B cell (primary cell): Measurements from ENCODE around the gene P3R3URF. TPM values are rescaled to one million over a fixed set of nuclear protein-coding genes. Genes with fewer than 3 reads are reported as not detected.

ENCODE experiments used
- ATAC-seq: fragments of 200-7000 bp; cut with Tn5 transposase; one replicate; pipeline ENCODE4 v1.10.0; 2021; ENCODE audit warnings: low read depth, mild to moderate bottlenecking, moderate number of reproducible peaks, moderate library complexity
- CTCF ChIA-PET: fragments of 350-600 bp; sonication (Branson Sonifier 250); formaldehyde crosslinking; loops from one replicate; lab custom pipeline; 2021; ENCODE audit warnings: antibody characterized with exemption, inconsistent platforms; lab: Charles Lee
- POLR2A ChIA-PET: fragments of 350-600 bp; sonication (Branson Sonifier 250); formaldehyde crosslinking; loops from one replicate; lab custom pipeline; 2021; ENCODE audit warnings: antibody characterized with exemption; lab: Charles Lee
- DNase-seq: peaks from one replicate; pipeline ENCODE4 v3.0.0; 2013
- H2AFZ ChIP-seq: 2 replicates; pipeline ENCODE4 v1.6.1; 2012; ENCODE audit warnings: mild to moderate bottlenecking, low read depth, low read length; ENCODE audit not compliant: insufficient read depth, poor library complexity, severe bottlenecking
- H3K27ac ChIP-seq, 2 donors: 1 replicate in 1 of 2; 2 replicates in 1 of 2; pipeline ENCODE4 v1.5.1; 2012 to 2013; ENCODE audit warnings: low read length in 2 of 2, mild to moderate bottlenecking in 2 of 2, moderate library complexity in 1 of 2
- H3K27me3 ChIP-seq, 4 experiments: fragments of 200-600 bp in 1 of 4; sonication (generic) in 1 of 4; replicated peaks in 1 of 4; 1 replicate in 2 of 4; 2 replicates in 2 of 4; pipeline versions ENCODE4 v1.6.1 to v1.7.0; 2013 to 2016; ENCODE audit warnings: low read length in 3 of 4, mild to moderate bottlenecking in 2 of 4, mixed read lengths in 1 of 4, moderate library complexity in 1 of 4; ENCODE audit not compliant: insufficient read depth in 4 of 4, control insufficient read depth in 3 of 4; ENCODE audit errors: control extremely low read depth in 1 of 4
- H3K36me3 ChIP-seq, 2 experiments: replicated peaks in 1 of 2; 1 replicate in 1 of 2; 2 replicates in 1 of 2; pipeline versions ENCODE4 v1.6.1 to v1.7.1; 2013; ENCODE audit warnings: low read length in 1 of 2; ENCODE audit not compliant: insufficient read depth in 2 of 2, control insufficient read depth in 1 of 2; ENCODE audit errors: control extremely low read depth in 1 of 2, extremely low read depth in 1 of 2
- H3K4me1 ChIP-seq, 2 donors: fragments of 200-600 bp in 1 of 2; sonication (generic) in 1 of 2; 1 replicate in 1 of 2; 2 replicates in 1 of 2; pipeline versions ENCODE4 v1.5.1 to v1.6.1; 2013 to 2017; ENCODE audit warnings: low read length in 2 of 2; ENCODE audit not compliant: control insufficient read depth in 2 of 2, insufficient read depth in 2 of 2
- H3K4me2 ChIP-seq: replicated peaks from 2 replicates; pipeline ENCODE3; 2012; ENCODE audit warnings: mild to moderate bottlenecking, low read depth, low read length; ENCODE audit not compliant: poor library complexity, severe bottlenecking
- H3K4me3 ChIP-seq, 5 experiments: fragments of 200-600 bp in 1 of 5; sonication (generic) in 1 of 5; 1 replicate in 3 of 5; 2 replicates in 2 of 5; pipeline versions ENCODE4 v1.5.1 to v1.7.0; 2011 to 2016; ENCODE audit warnings: low read length in 4 of 5, mild to moderate bottlenecking in 4 of 5, low read depth in 2 of 5, control low read depth in 1 of 5, moderate library complexity in 1 of 5; ENCODE audit not compliant: insufficient read depth in 1 of 5; ENCODE audit errors: control extremely low read depth in 1 of 5, extremely low read depth in 1 of 5
- H3K79me2 ChIP-seq: fragments of 200-600 bp; sonication (generic); one replicate; pipeline ENCODE4 v1.6.0; 2016; ENCODE audit warnings: low read length; ENCODE audit not compliant: control insufficient read depth, insufficient read depth
- H3K9ac ChIP-seq: fragments of 200-600 bp; sonication (generic); 2 replicates; pipeline ENCODE4 v1.6.1; 2017; ENCODE audit warnings: mild to moderate bottlenecking, low read length, moderate library complexity
- H3K9me3 ChIP-seq, 3 donors: one replicate each; pipeline versions ENCODE4 v1.6.1 to v1.7.1; 2013; ENCODE audit warnings: low read length in 2 of 3; ENCODE audit not compliant: control insufficient read depth in 2 of 3, insufficient read depth in 1 of 3; ENCODE audit errors: control extremely low read depth in 1 of 3
- H4K20me1 ChIP-seq: 2 replicates; pipeline ENCODE4 v1.6.0; 2012; ENCODE audit warnings: mild to moderate bottlenecking, low read length; ENCODE audit not compliant: insufficient read depth, control insufficient read depth, poor library complexity, severe bottlenecking
- H3K27ac Mint-ChIP-seq: one replicate; pipeline ENCODE4 v1.8.0; 2021; ENCODE audit warnings: mixed read lengths
- H3K27me3 Mint-ChIP-seq: one replicate; pipeline ENCODE4 v1.8.0; 2021; ENCODE audit warnings: mixed read lengths
- H3K4me1 Mint-ChIP-seq: one replicate; pipeline ENCODE4 v1.8.0; 2021; ENCODE audit warnings: mixed read lengths
- H3K4me3 Mint-ChIP-seq: one replicate; pipeline ENCODE4 v1.8.0; 2021; ENCODE audit warnings: mixed read lengths
- H3K9me3 Mint-ChIP-seq: one replicate; pipeline ENCODE4 v1.8.0; 2022; ENCODE audit warnings: mixed read lengths; ENCODE audit not compliant: insufficient read depth
- CTCF ChIP-seq: fragments of 200-600 bp; IDR thresholded peaks from one replicate; pipeline ENCODE4 v1.8.0; 2022; ENCODE audit warnings: antibody characterized with exemption, mild to moderate bottlenecking
- EZH2 ChIP-seq: IDR thresholded peaks from 2 replicates; pipeline ENCODE4 v1.6.1; 2012; ENCODE audit warnings: borderline replicate concordance, low read depth, mild to moderate bottlenecking, moderate library complexity, low read length; ENCODE audit not compliant: insufficient read depth, poor library complexity, severe bottlenecking
- WGBS: methylation state at CpG from one replicate; pipeline ENCODE4 v1.1.5; 2013; ENCODE audit warnings: missing lambda C conversion rate; ENCODE audit not compliant: insufficient coverage; 5-methylcytosine and 5-hydroxymethylcytosine counted together
- intact Hi-C: fragments of 100-400 bp; cut with micrococcal nuclease; formaldehyde crosslinking; loops from one replicate; pipeline ENCODE4 v1.10.0; 2022
- polyA plus RNA-seq: library from polyadenylated mRNA; depleted of rRNA; stranded (reverse); fragments of >200 nt; gene quantifications from 2 replicates; pipeline ENCODE4 v1.2.3, GENCODE V29; 2012
- total RNA-seq, 2 donors: library from RNA; stranded (reverse); fragments of 120-200 nt in 1 of 2; gene quantifications; 1 replicate in 1 of 2; 2 replicates in 1 of 2; pipeline versions ENCODE4 v1.2.3 to v1.2.4, GENCODE V29; 2013 to 2022

Gene P3R3URF
- total and polyA plus RNA-seq, 2 donors (not counting 1 experiment from before 2014, with no cell fraction given), result not detected

GRCh38 chr1:46159516-46159915, 16.8 kb downstream of the P3R3URF start:
- no peak overlapping the region for H3K9ac ChIP-seq
- no peak overlapping the region for H3K4me3 Mint-ChIP-seq
- no peaks in the 10 kb centered on the region for H3K9me3 Mint-ChIP-seq
- DNase-seq (no peak), ATAC-seq (no peak)
- H2AFZ ChIP-seq, result no peak overlapping the region
- WGBS, result 71% methylated on average over 3 of the region's 3 CpGs
- H3K4me1 Mint-ChIP-seq, result no peaks in the 10 kb centered on the region
- POLR2A ChIA-PET, result no interaction called here
- H3K36me3 ChIP-seq, result no peaks in the 10 kb centered on the region
- intact Hi-C loops, result no loop called here
- H3K27ac Mint-ChIP-seq, result no peak overlapping the region
- peaks cover 9% of the 10 kb centered on the region for H3K27me3 Mint-ChIP-seq
- H3K27me3 ChIP-seq, result peaks cover 0 to 3% (median 0%) of the 10 kb centered on the region in 4 experiments
- no peak overlapping the region for H3K4me3 ChIP-seq
- H3K4me2 ChIP-seq, result no peak overlapping the region
- no peaks in the 10 kb centered on the region for H3K79me2 ChIP-seq
- no peak for TF ChIP-seq CTCF
- TF ChIP-seq EZH2, result no peak
- no peak overlapping the region for H3K27ac ChIP-seq
- H3K9me3 ChIP-seq, result no peaks in the 10 kb centered on the region
- no peaks in the 10 kb centered on the region for H4K20me1 ChIP-seq
- H3K4me1 ChIP-seq, result no peaks in the 10 kb centered on the region
- CTCF ChIA-PET, result no interaction called here

- no peaks in the 10 kb centered on the region for H4K20me1 ChIP-seq
- DNase-seq, result no peak
- intact Hi-C loops, result no loop called here
- H3K4me2 ChIP-seq, result no peak overlapping the region
- ATAC-seq, result no peak
- H3K79me2 ChIP-seq, result no peaks in the 10 kb centered on the region
- TF ChIP-seq EZH2 (no peak), CTCF (no peak)
- Mint-ChIP-seq H3K9me3 (no peaks in the 10 kb centered on the region), H3K4me3 (no peak overlapping the region), H3K27me3 (peaks cover 4% of the 10 kb centered on the region), H3K27ac (no peak overlapping the region), H3K4me1 (no peaks in the 10 kb centered on the region)
- peaks cover 0 to 3% (median 0%) of the 10 kb centered on the region in 3 donors for H3K9me3 ChIP-seq
- no peak overlapping the region for H3K9ac ChIP-seq
- ChIA-PET CTCF (interaction anchor here (0.9 kb wide), 1 partner anchor 24 kb away, joined by 4 read pairs; no protein-coding TSS in a partner anchor), POLR2A (no interaction called here)
- 93% methylated on average over 7 of the region's 13 CpGs for WGBS
- H3K4me3 ChIP-seq, result no peak overlapping the region
- H3K27me3 ChIP-seq, result peaks cover 0 to 3% (median 0%) of the 10 kb centered on the region in 4 experiments
- no peak overlapping the region for H2AFZ ChIP-seq
- no peak overlapping the region for H3K27ac ChIP-seq
- H3K36me3 ChIP-seq, result no peaks in the 10 kb centered on the region
- H3K4me1 ChIP-seq, result no peaks in the 10 kb centered on the region
These were observed 17.7 kb downstream of the P3R3URF start for GRCh38 chr1:46158312-46159281.
